ENCODE results near the gene CPA2.

- peak in 1 of 12 donors; percentile 4 for TF ChIP-seq CTCF (IDR thresholded peaks at IDR 0.05)
- TF ChIP-seq POLR2A (IDR thresholded peaks at IDR 0.05) = no peak
Measured at GRCh38 chr7:130273933-130274255, 7.2 kb downstream of the CPA2 start.
